HepG2 (cell line): Measurements from ENCODE around the gene TSTD1. TPM values are rescaled to one million over a fixed set of nuclear protein-coding genes. Genes with fewer than 3 reads are reported as not detected.

Experiments used
- ATAC-seq: fragments of 200-7000 bp; cut with Tn5 transposase; 3 replicates; pipeline ENCODE4 v1.9.1; 2020; ENCODE audit warnings: mild to moderate bottlenecking, moderate library complexity
- BruUV-seq: library from RNA; stranded (reverse); fragments of 400-500 nt; replicated peaks from 2 replicates; lab custom pipeline; 2021; lab: Mats Ljungman, UMichigan
- CTCF ChIA-PET: fragments of 300-600 bp; formaldehyde crosslinking; extraction: SDS; loops from one replicate; lab custom pipeline; 2021; ENCODE audit warnings: low total read pairs, inconsistent platforms, low intra/inter-chr PET ratio; lab: Yijun Ruan, JAX
- POLR2A ChIA-PET: fragments of 350-600 bp; sonication (Branson Sonifier 250); formaldehyde crosslinking; loops from one replicate; lab custom pipeline; 2020; ENCODE audit warnings: antibody characterized with exemption, inconsistent platforms; lab: Yijun Ruan, JAX
- DNase-seq: peaks from one replicate; pipeline ENCODE4 v3.0.0-alpha.2; 2015; ENCODE audit warnings: low spot score
- FAIRE-seq: peaks from 3 replicates; lab custom pipeline; 2011; peaks lifted over from hg19 to GRCh38; lab: Jason Lieb, UNC
- H2AFZ ChIP-seq: one replicate; pipeline ENCODE4 v1.6.1; 2011; ENCODE audit warnings: low read length, inconsistent platforms
- H3K27ac ChIP-seq: fragments of 300-600 bp; 3 replicates; pipeline ENCODE4 v1.8.0; 2011; ENCODE audit warnings: mixed run types, mild to moderate bottlenecking, mixed read lengths, low read length, inconsistent platforms; ENCODE audit not compliant: insufficient read depth; ENCODE audit errors: extremely low read length
- H3K27me3 ChIP-seq, 2 experiments: fragments of 200-600 bp in 1 of 2; 2 replicates in 1 of 2; 3 replicates in 1 of 2; pipeline versions ENCODE4 v1.6.0 to v1.8.0; 2011; ENCODE audit warnings: low read length in 2 of 2, mild to moderate bottlenecking in 2 of 2, moderate library complexity in 2 of 2, inconsistent platforms in 1 of 2; ENCODE audit not compliant: insufficient read depth in 2 of 2, control insufficient read depth in 1 of 2
- H3K36me3 ChIP-seq, 2 experiments: fragments of 200-600 bp in 1 of 2; replicated peaks in 1 of 2; 2 replicates in 1 of 2; 3 replicates in 1 of 2; pipeline versions ENCODE4 v1.5.1 to v1.8.0; 2011; ENCODE audit warnings: low read length in 2 of 2, inconsistent platforms in 1 of 2; ENCODE audit not compliant: insufficient read depth in 2 of 2, control insufficient read depth in 1 of 2
- H3K4me1 ChIP-seq: 2 replicates; pipeline ENCODE4 v1.5.1; 2012; ENCODE audit warnings: low read length, inconsistent platforms; ENCODE audit not compliant: insufficient read depth
- H3K4me2 ChIP-seq: 2 replicates; pipeline ENCODE4 v1.6.0; 2011; ENCODE audit warnings: low read depth, low read length, inconsistent platforms
- H3K4me3 ChIP-seq, 3 experiments: fragments of 200-600 bp in 1 of 3; sonication (generic), shearing (Covaris generic) in 1 of 3; replicated peaks in 1 of 3; 2 replicates each; pipeline ENCODE4 v1.5.1; 2011 to 2016; ENCODE audit warnings: low read length in 3 of 3, inconsistent platforms in 2 of 3, low read depth in 2 of 3, mild to moderate bottlenecking in 2 of 3, control low read depth in 1 of 3, mixed read lengths in 1 of 3; ENCODE audit not compliant: insufficient read depth in 1 of 3
- H3K79me2 ChIP-seq: one replicate; pipeline ENCODE4 v1.6.1; 2011; ENCODE audit warnings: low read length, inconsistent platforms; ENCODE audit not compliant: insufficient read depth
- H3K9ac ChIP-seq: 2 replicates; pipeline ENCODE4 v1.6.0; 2011; ENCODE audit warnings: mild to moderate bottlenecking, low read depth, low read length, inconsistent platforms; ENCODE audit not compliant: insufficient read depth
- H3K9me3 ChIP-seq: 2 replicates; pipeline ENCODE4 v1.5.1; 2012; ENCODE audit warnings: mild to moderate bottlenecking, low read length
- H4K20me1 ChIP-seq: 2 replicates; pipeline ENCODE4 v1.6.0; 2011; ENCODE audit warnings: inconsistent platforms, mild to moderate bottlenecking, low read length, moderate library complexity; ENCODE audit not compliant: insufficient read depth
- POLR2G ChIP-seq: fragments of 200-400 bp; formaldehyde crosslinking; IDR thresholded peaks from 2 replicates; pipeline ENCODE4 v1.6.1; 2018; ENCODE audit warnings: mild to moderate bottlenecking, low read depth, low read length, moderate library complexity
- TAF1 ChIP-seq: sonication (generic); formaldehyde crosslinking; IDR thresholded peaks from 2 replicates; pipeline ENCODE4 v1.4.0; 2020; ENCODE audit warnings: missing genetic modification reagents
- TRIM24 ChIP-seq: sonication (generic); formaldehyde crosslinking; IDR thresholded peaks from 2 replicates; pipeline ENCODE4 v1.8.0; 2022; ENCODE audit warnings: mild to moderate bottlenecking, missing genetic modification reagents
- TSC22D2 ChIP-seq: sonication (generic); formaldehyde crosslinking; IDR thresholded peaks from 2 replicates; pipeline ENCODE4 v1.5.1; 2020; ENCODE audit warnings: missing genetic modification reagents, mild to moderate bottlenecking, borderline replicate concordance
- ZNF205 ChIP-seq: IDR thresholded peaks from 2 replicates; pipeline ENCODE4 v1.6.1; 2018; ENCODE audit warnings: missing biosample characterization, missing genetic modification reagents
- ZNF235 ChIP-seq: sonication (generic); formaldehyde crosslinking; IDR thresholded peaks from 2 replicates; pipeline ENCODE4 v1.8.1; 2023; ENCODE audit warnings: mild to moderate bottlenecking, missing genetic modification reagents, borderline replicate concordance
- WGBS: methylation state at CpG from one replicate; pipeline ENCODE4 v1.1.6; 2017; ENCODE audit warnings: low lambda C conversion rate; 5-methylcytosine and 5-hydroxymethylcytosine counted together
- in situ Hi-C: cut with HindIII; loops from 2 replicates; pipeline ENCODE4 v1.10.0; 2017; ENCODE audit warnings: low pct_unique_long_range_greater_than_20kb; ENCODE audit not compliant: extremely low pct_ligation_motif_present
- intact Hi-C: fragments of 100-400 bp; cut with micrococcal nuclease; formaldehyde crosslinking; loops from one replicate; pipeline ENCODE4 v1.10.0; 2022; ENCODE audit not compliant: unreplicated experiment
- polyA plus RNA-seq, 8 experiments: library from polyadenylated mRNA; depleted of rRNA in 3 of 8; stranded (reverse) in 7 of 8; unstranded in 1 of 8; fragments of >200 nt; fragmentation: Illumina TruSeq in 4 of 8; extraction: Trizol in 4 of 8; gene quantifications; 2 replicates each; pipeline versions ENCODE4 v1.2.1 to v1.2.3, GENCODE V29; 2011 to 2016; ENCODE audit warnings: low read depth in 4 of 8, missing spikeins in 1 of 8, mixed read lengths in 1 of 8; ENCODE audit not compliant: insufficient read depth in 1 of 8
- total RNA-seq, 5 experiments: library from RNA; depleted of rRNA; stranded (reverse); fragments of >200 nt; fragmentation: Illumina TruSeq; extraction: Trizol; gene quantifications; 2 replicates each; pipeline ENCODE4 v1.2.3, GENCODE V29; 2016; ENCODE audit warnings: low read depth in 1 of 5

Gene TSTD1
- total and polyA plus RNA-seq, 2 of the 13 experiments (the other 11 are each of a cell fraction or from before 2014, with no cell fraction given): 0.15 to 0.31 TPM

DNA sequence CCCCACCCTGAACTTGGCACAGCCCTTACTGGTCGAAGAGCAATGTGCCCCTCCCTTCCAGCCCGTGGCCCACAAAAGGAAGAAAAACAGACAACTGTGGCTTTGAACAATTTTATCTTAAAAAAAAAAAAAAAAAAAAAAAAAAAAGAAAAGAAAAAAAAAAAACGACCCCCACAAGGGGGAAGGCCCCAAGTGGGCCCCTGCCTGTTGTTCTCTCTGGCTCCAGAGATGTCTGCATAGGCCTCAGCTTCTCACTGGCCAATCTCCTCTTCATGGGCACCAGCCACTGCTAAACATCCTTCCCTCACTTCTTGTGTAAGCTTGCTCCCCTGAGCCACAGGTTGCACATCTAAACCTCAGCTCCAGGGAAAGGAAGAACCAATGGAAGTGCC, 386 bp upstream of the TSTD1 start:
- in situ Hi-C loops: no loop called here
- 79% methylated on average over 3 of the region's 3 CpGs for WGBS
- H3K9ac ChIP-seq: no peak overlapping the region

DNA sequence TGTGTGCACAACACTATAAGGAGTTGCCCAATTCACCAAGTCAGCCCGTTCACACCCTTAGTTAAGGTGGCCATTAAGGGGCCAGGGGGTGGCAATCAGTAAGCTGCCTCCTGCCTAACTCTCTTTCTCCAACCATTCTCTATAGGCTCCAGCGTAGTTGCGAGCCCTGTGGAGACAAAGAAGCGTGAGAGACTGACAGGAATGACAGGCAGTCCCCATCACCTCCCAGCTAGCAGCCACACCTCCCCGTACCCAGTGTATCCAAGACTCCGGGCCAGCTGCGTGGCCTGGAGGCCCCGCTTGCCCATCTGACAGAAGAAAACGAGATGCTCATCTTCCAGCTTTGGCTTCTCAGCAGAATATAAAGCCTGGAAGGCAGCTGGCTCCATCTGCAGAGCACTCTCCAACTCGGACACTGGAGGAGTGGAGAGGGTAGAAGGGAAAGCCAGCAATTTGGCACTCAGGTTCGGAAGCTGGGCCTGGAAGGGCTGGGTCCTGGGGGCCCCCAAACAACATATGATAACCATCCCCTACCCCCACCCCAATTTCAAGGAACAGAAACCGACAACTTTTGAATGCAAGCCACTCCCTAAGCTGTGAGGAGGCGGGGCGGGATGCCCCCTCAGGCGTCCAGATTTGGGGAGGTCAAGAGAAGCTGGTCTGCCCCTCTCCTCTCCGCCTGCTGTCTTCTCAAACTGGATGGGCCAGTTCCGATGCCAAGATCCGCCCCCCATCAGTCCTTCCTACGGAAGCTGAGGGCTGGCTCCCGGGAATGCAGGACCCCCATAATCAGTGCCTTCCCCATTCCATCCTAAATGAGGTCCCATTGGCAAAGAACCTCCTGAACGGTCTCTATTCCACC, 872 bp downstream of the TSTD1 start:
- peaks cover 21% of the 10 kb centered on the region for H3K4me1 ChIP-seq
- no peak overlapping the region for H3K4me3 ChIP-seq
- 95% methylated on average over 18 of the region's 21 CpGs for WGBS
- no TSS peak for BruUV-seq
- H3K79me2 ChIP-seq: no peaks in the 10 kb centered on the region
- in situ Hi-C loops: no loop called here
- no peak for TF ChIP-seq ZNF235
- TF ChIP-seq POLR2G: peak; percentile 16; the same call in 1 of the 2 replicates
- TF ChIP-seq ZNF205 (CRISPR knock-in tag): no peak
- TF ChIP-seq, all 625 proteins: peak for 1
- ATAC-seq: no peak
- ChIA-PET POLR2A (no interaction called here), CTCF (no interaction called here)
- Histone ChIP-seq H3K36me3 (peaks cover 13 to 35% of the 10 kb centered on the region in 2 experiments), H3K9ac (no peak overlapping the region), H3K9me3 (no peaks in the 10 kb centered on the region), H4K20me1 (no peaks in the 10 kb centered on the region), H2AFZ (no peak overlapping the region), H3K27ac (no peak overlapping the region), H3K4me2 (no peak overlapping the region), H3K27me3 (no peaks in the 10 kb centered on the region)
- intact Hi-C loops: no loop called here
- no peak for DNase-seq
- no peak for FAIRE-seq

More for the DNA sequence above, 386 bp upstream of the TSTD1 start:
- H3K9me3 ChIP-seq: no peaks in the 10 kb centered on the region
- POLR2A ChIA-PET: no interaction called here
- ATAC-seq (no peak), FAIRE-seq (no peak), DNase-seq (no peak)
- TF ChIP-seq TAF1 (CRISPR knock-in tag): no peak
- TF ChIP-seq TSC22D2 (CRISPR knock-in tag): no peak
- TF ChIP-seq TRIM24 (CRISPR knock-in tag): no peak
- CTCF ChIA-PET: no interaction called here
- H3K27ac ChIP-seq: no peak overlapping the region
- intact Hi-C loops: no loop called here
- H3K4me2 ChIP-seq: no peak overlapping the region
- H3K4me1 ChIP-seq: peaks cover 19% of the 10 kb centered on the region
- H3K36me3 ChIP-seq: peaks cover 13 to 39% of the 10 kb centered on the region in 2 experiments
- peaks cover 1% of the 10 kb centered on the region for H3K79me2 ChIP-seq
- no peak overlapping the region for H2AFZ ChIP-seq
- no peaks in the 10 kb centered on the region for H3K27me3 ChIP-seq
- H3K4me3 ChIP-seq: no peak overlapping the region
- no peaks in the 10 kb centered on the region for H4K20me1 ChIP-seq
- BruUV-seq: no TSS peak
